Mucosa of descending colon (tissue), 3 donors: Measurements from ENCODE around the gene RIPOR3. TPM values are rescaled to one million over a fixed set of nuclear protein-coding genes. Genes with fewer than 3 reads are reported as not detected.
"Not testable (repeated sequence)": the region's sequence is repeated elsewhere in the genome, so short reads cannot be mapped to it uniquely, and the experiment has no call there.

ENCODE experiments used
- ATAC-seq: fragments of 200-7000 bp; cut with Tn5 transposase; one replicate; pipeline ENCODE4 v1.9.1; 2020; ENCODE audit warnings: mild to moderate bottlenecking, moderate library complexity
- DNase-seq, 3 donors: peaks; one replicate each; pipeline ENCODE4 v3.0.0-alpha.2; 2020
- H3K36me3 ChIP-seq: fragments of 200-600 bp; one replicate; pipeline ENCODE4 v1.8.0; 2021; ENCODE audit warnings: low read depth, mild to moderate bottlenecking
- H3K4me1 ChIP-seq: fragments of 200-600 bp; one replicate; pipeline ENCODE4 v1.8.0; 2021; ENCODE audit warnings: low read depth, mild to moderate bottlenecking
- H3K4me3 ChIP-seq: fragments of 200-600 bp; one replicate; pipeline ENCODE4 v1.8.0; 2021; ENCODE audit warnings: mild to moderate bottlenecking
- H3K9me3 ChIP-seq: fragments of 200-600 bp; one replicate; pipeline ENCODE4 v1.8.0; 2021; ENCODE audit warnings: mild to moderate bottlenecking
- intact Hi-C, 2 donors: fragments of 100-400 bp; cut with DNase I in 1 of 2; cut with micrococcal nuclease in 1 of 2; formaldehyde crosslinking; loops; one replicate each; pipeline versions ENCODE4 v1.11.0 to v1.11.1; 2022; cut with DNase I, micrococcal nuclease
- total RNA-seq, 3 donors: library from RNA; stranded (reverse); fragmentation: NEBNext Ultra II Directional in 2 of 3; extraction: Animal tissue kit (Norgen Biotek cat#: 25700) in 2 of 3; gene quantifications; one replicate each; pipeline versions ENCODE4 v1.2.1 to v1.2.4, GENCODE V29; 2021 to 2023
- TF ChIP-seq, protein P1 (sequence below): fragments of 200-600 bp; IDR thresholded peaks from one replicate; pipeline ENCODE4 v1.8.0; 2022; ENCODE audit warnings: antibody characterized with exemption, mild to moderate bottlenecking
- donor health status: DM: no; HTN: no; CAD: no; lungs with moderate emphysema.
- donor health status: DM: no; HTN: no; CAD: no.
- donor health status: DM: no; HTN: yes; CAD: no.

RIPOR3 gene
- total RNA-seq, 3 donors from 2014 or later, result 2.2 to 13.4 (median 5.8) TPM

GRCh38 chr20:50680105-50680960 is 11.0 kb downstream of the RIPOR3 start:
- Histone ChIP-seq H3K36me3 (no peaks in the 10 kb centered on the region), H3K4me3 (no peak overlapping the region), H3K9me3 (no peaks in the 10 kb centered on the region), H3K4me1 (peaks cover 6% of the 10 kb centered on the region)
- DNase-seq (peak in 1 of 3 donors; percentile 12), ATAC-seq (peak; percentile 34)
- intact Hi-C loops, result no loop called here
- TF ChIP-seq, protein P1, sequence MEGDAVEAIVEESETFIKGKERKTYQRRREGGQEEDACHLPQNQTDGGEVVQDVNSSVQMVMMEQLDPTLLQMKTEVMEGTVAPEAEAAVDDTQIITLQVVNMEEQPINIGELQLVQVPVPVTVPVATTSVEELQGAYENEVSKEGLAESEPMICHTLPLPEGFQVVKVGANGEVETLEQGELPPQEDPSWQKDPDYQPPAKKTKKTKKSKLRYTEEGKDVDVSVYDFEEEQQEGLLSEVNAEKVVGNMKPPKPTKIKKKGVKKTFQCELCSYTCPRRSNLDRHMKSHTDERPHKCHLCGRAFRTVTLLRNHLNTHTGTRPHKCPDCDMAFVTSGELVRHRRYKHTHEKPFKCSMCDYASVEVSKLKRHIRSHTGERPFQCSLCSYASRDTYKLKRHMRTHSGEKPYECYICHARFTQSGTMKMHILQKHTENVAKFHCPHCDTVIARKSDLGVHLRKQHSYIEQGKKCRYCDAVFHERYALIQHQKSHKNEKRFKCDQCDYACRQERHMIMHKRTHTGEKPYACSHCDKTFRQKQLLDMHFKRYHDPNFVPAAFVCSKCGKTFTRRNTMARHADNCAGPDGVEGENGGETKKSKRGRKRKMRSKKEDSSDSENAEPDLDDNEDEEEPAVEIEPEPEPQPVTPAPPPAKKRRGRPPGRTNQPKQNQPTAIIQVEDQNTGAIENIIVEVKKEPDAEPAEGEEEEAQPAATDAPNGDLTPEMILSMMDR, result no peak

DNA sequence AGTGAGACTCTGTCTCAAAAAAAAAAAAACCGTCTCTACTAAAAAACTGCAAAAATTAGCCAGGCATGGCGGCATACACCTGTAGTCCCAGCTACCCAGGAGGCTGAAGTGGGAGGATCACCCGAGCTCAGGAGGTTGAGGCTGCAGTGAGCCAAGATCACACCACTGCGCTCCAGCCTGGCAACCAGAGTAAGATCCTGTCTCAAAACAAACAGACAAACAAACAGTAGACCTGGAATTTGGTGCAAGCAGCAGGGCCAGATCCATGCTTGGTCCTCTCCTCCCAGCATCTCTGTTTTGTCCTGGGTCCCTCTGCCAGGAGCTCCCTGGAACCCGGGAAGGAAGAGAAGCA is 11.6 kb downstream of the RIPOR3 start:
- H3K36me3 ChIP-seq, result no peaks in the 10 kb centered on the region
- TF ChIP-seq, protein P1, result no peak
- H3K9me3 ChIP-seq, result no peaks in the 10 kb centered on the region
- no peak overlapping the region for H3K4me3 ChIP-seq
- no peak for ATAC-seq
- DNase-seq, result no peak
- intact Hi-C loops, result no loop called here
- peaks cover 6% of the 10 kb centered on the region for H3K4me1 ChIP-seq

DNA sequence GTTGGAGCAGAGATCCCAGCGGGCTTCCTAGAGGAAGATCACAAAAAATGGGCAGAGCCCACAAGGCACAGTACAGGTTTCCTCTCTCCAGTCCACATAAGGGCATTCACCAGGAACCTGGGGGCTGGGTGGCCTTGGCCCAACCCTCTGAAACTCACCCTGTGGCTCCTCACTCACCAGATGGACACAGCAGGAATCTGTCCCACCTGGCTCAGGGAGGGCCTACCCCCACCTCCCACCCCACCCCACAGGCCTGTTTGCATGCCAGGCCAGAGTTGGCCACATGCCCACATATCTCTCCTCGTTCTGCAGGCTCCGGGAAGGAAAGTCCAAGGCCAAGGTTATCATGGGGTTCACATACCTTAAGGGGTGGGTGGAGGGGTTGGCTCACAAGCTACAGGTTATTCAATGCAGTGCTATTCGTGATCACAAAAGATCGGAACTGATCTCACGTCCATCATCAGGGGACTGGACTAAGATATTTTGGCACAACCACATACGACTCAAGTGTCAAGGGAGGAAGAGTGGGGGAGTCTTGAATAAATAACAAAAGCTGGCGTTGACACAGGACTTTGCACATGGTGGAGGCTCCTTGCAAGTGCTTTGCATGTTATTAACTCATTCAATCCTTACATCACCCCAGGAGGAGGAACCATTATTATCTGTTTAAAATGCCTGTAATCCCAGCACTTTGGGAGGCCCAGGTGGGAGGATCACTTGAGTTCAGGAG is 13.0 kb downstream of the RIPOR3 start:
- peaks cover 6% of the 10 kb centered on the region for H3K4me1 ChIP-seq
- peak in 2 of 3 donors; percentile 41 to 46 for DNase-seq
- ATAC-seq, result peak; percentile 61

DNA sequence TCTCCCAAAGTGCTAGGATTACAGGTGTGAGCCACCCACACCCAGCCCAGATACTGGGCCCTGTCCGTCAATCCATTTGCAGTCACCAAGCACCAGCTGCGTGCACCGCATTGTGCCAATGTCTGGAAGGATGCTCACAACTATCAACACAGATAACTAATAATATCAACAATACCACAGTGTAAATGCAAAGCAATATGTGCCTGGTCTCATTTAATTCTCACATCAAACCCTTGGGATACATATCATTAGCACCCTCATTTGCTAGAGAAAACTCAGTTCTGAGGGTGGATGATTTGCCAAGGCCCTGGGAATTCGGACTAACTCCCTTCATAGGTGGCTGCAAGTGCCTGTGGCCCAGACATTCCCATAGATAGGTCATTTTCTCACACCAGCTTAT is 14.5 kb downstream of the RIPOR3 start:
- H3K4me3 ChIP-seq, result no peak overlapping the region
- TF ChIP-seq, protein P1, result no peak
- no peaks in the 10 kb centered on the region for H3K9me3 ChIP-seq
- intact Hi-C loops, result no loop called here
- DNase-seq (no peak), ATAC-seq (no peak)
- peaks cover 6% of the 10 kb centered on the region for H3K4me1 ChIP-seq
- H3K36me3 ChIP-seq, result no peaks in the 10 kb centered on the region

More for the DNA sequence above, 13.0 kb downstream of the RIPOR3 start:
- TF ChIP-seq, protein P1, result no peak
- no peaks in the 10 kb centered on the region for H3K36me3 ChIP-seq
- intact Hi-C loops, result no loop called here
- H3K4me3 ChIP-seq, result no peak overlapping the region
- H3K9me3 ChIP-seq, result no peaks in the 10 kb centered on the region

DNA sequence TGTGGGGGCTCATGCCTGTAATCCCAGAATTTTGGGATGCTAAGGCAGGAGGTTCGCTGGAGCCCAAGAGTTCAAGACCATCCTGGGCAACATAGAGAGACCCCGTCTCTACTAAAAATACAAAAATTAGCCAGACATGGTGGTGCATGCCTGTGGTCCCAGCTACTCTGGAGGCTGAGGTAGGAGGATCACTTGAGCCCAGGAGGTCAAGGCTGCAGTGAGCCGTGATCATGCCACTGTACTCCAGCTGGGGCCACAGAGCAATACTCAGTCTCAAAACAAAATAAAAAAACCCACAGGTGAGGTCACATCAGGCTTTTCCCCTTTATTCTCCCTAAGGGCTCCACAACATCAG is 15.0 kb downstream of the RIPOR3 start:
- H3K4me1 ChIP-seq, H3K4me3 ChIP-seq, intact Hi-C loops, H3K36me3 ChIP-seq, DNase-seq, H3K9me3 ChIP-seq, ATAC-seq: not testable (repeated sequence)

GRCh38 chr20:50675671-50676376 is 15.5 kb downstream of the RIPOR3 start:
- Histone ChIP-seq H3K4me1 (peaks cover 6% of the 10 kb centered on the region), H3K9me3 (no peaks in the 10 kb centered on the region), H3K36me3 (no peaks in the 10 kb centered on the region), H3K4me3 (no peak overlapping the region)
- no peak for DNase-seq
- ATAC-seq, result no peak
- TF ChIP-seq, protein P1, result no peak
- intact Hi-C loops, result no loop called here
